ENCODE results near the gene ZCCHC7.
"Not testable (repeated sequence)": the region's sequence is repeated elsewhere in the genome, so short reads cannot be mapped to it uniquely, and the experiment has no call there.

ZCCHC7 gene

GRCh38 chr9:37300620-37301019 is 180.2 kb downstream of the ZCCHC7 start:
- no peak for DNase-seq

DNA sequence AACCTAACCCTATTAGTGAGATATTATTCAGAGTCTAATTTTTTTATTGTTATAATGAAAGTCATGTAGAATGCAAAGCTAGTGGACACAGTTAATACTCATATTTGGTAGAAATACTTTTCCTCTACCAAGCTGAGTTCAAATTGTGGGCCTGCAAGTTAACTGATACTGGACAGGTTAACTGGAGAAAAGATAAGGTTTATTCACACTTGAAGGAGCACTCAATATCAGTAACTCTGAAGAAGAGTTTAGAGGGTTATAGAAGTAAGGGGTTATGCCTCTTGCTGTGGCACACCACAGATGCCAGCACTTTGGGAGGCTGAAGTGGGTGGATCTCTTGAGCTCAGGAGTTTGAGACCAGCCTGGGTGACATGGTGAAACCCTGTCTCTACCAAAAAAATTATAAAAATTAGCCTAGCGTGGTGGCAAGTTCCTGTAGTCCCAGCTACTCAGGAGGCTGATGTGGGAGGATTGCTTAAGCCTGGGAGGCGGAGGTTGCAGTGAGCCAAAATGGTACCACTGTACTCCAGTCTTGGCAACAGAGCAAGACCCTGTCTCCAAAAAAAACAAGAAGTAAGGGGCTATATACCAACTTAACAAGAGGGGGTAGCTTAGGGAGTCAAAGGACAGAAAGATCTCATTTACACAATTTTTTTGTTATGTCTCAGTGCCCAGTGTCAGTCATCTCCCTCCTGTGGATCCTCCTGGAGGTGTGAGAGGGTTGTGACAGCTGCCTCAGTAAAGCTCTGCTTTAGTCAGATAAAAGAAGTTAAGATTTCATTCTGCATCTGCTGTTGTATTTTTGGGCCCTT is 180.9 kb downstream of the ZCCHC7 start:
- DNase-seq, result no peak

- no peak for DNase-seq
Observed at GRCh38 chr9:37301854-37302172, 181.4 kb downstream of the ZCCHC7 start.

- peak; percentile 74 for DNase-seq
Observed at GRCh38 chr9:37302277-37302676, 181.9 kb downstream of the ZCCHC7 start.

GRCh38 chr9:37303272-37303671 is 182.9 kb downstream of the ZCCHC7 start:
- not testable (repeated sequence) for DNase-seq

GRCh38 chr9:37309136-37309535 is 188.8 kb downstream of the ZCCHC7 start:
- peak; percentile 10 for DNase-seq

GRCh38 chr9:37311938-37312708 is 191.7 kb downstream of the ZCCHC7 start:
- DNase-seq, result no peak

- no peak for DNase-seq
Observed at GRCh38 chr9:37324261-37324683, 203.9 kb downstream of the ZCCHC7 start.

DNA sequence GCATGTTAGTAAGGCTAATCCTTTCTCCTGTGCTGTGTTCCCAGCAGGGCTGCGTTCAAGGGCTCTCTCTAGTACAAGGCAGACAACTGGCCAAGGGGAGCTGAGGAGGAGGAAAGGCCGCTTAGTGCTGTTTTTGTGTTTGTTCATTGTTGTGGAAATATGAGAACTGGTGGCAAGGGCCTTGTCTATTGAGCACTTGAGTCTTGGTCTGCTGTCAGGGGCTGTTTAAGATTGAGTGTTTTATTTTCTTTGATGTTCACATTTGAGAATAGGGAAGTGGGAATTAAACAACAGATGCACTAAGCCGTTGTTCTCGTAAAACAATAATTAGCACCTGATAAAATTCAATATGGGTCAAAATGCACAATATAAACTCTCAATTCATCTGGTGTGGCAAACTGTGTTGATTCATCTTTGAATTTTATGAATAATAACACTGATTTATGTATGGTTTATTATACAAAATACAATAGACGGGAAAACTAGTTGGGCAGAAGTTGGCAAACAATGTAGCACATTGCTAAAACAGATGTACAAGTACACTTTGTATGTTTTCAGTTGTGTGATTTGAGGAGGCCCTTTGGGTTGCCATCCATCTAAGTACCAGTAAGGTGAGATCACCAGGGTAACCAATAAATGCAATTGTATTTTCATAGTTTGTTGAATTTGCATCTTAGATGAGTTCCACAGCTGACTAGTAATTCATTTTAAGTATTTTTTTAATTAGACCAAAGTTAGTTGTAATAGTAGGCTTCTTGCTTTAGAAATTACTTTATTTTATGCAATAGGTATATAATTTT is 204.5 kb downstream of the ZCCHC7 start:
- DNase-seq, result no peak

- no peak for DNase-seq
Observed at GRCh38 chr9:37325778-37326177, 205.4 kb downstream of the ZCCHC7 start.

DNA sequence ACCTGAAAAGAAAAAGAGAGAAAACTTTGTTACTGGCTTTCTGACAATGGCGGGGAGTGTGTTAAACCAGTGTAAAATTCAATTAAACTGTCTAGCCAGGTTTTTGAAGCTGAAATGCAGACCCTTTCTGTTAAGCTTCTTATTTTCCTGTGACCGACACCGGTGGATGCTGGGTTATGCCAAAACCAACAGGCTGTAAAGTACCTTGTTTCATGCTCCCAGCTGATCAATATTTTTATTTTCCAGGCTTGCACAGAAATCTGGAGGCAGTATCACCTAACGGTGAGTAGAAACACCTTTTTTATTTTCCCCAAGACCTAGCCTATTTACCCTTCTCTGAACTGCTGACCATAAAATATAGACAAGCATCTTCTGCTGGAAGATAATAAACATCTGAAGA is 207.2 kb downstream of the ZCCHC7 start:
- DNase-seq, result no peak

- DNase-seq, result no peak
Observed at GRCh38 chr9:37328556-37329227, 208.3 kb downstream of the ZCCHC7 start.

DNA sequence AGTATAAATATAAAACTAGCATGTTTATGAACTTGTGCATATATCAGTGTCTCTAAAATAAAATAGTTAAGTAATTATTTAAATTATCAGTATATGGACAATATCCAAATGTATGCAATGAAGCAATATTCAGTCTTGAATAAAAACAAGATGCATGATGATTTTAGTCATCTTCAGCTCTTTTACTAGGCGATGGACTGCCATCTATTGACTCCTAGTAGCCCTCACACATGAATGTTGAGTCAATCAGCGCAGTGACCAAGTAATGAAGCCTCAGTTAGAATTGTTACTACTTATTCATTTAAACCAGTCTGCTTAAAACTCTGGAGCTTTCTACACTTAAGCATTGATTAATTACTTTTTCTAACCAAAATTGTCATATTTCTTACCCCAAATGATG is 209.2 kb downstream of the ZCCHC7 start:
- DNase-seq, result peak; percentile 45

GRCh38 chr9:37331871-37332270 is 211.5 kb downstream of the ZCCHC7 start:
- no peak for DNase-seq

GRCh38 chr9:37332578-37332977 is 212.2 kb downstream of the ZCCHC7 start:
- DNase-seq, result no peak

DNA sequence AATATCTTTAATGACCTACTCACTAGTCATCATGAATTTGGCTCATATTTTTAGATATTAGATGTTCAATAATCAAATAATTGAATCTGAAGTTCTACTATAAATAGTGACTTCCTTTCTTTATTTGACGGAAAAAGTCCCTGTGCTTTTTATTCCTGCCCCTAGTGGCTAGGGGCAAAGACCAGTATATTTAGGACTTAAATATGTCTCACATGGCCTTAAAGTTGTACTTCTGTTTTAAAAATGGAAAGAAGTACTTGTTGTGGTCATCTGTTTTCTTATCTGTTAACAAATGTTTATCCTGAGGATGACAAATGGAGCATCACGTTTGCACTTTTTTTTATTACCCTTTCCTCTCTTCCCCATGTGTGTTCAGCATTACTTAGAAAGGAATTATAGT is 212.9 kb downstream of the ZCCHC7 start:
- no peak for DNase-seq

DNA sequence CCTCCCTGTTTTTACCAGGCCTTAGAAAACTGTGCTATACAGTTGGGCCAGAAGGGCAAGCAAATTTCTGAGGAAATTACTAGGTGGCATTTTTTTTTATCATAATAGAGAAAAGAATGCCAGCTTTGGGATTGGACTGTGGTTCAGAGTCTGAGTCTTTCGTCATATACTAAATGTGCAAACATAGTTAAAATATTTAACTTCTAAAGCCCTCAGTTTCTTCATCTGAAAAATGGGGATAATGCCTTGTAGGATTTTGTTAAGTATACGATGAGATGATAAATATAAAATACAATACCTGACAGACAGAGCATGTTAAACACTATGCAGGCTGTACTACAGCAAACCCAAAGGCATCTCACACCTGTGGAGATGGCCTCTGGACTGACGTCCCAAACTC is 214.9 kb downstream of the ZCCHC7 start:
- no peak for DNase-seq

GRCh38 chr9:37336150-37336549 is 215.8 kb downstream of the ZCCHC7 start:
- DNase-seq, result no peak

- DNase-seq, result no peak
Observed at GRCh38 chr9:37337301-37337890, 217.0 kb downstream of the ZCCHC7 start.

GRCh38 chr9:37338218-37338617 is 217.8 kb downstream of the ZCCHC7 start:
- no peak for DNase-seq

GRCh38 chr9:37339923-37340322 is 219.5 kb downstream of the ZCCHC7 start:
- DNase-seq, result no peak

DNA sequence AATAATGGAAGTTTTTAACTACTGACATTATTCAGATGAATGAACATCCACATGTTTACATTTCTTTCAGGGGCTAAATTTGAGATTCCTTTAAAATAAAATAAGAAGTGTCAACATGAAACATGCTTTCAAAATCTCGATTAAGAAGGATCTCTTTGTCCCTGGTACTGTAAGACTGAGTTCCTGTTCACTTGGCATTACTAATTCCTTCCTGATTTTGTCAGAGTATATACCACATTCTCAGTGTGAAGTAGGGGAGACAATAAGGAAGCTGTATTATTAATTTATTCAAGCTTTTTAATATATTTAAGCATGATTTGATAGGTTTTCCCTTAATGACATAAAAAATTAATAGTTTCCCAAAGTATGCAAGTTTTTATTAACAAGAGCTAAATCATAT is 220.6 kb downstream of the ZCCHC7 start:
- no peak for DNase-seq

DNA sequence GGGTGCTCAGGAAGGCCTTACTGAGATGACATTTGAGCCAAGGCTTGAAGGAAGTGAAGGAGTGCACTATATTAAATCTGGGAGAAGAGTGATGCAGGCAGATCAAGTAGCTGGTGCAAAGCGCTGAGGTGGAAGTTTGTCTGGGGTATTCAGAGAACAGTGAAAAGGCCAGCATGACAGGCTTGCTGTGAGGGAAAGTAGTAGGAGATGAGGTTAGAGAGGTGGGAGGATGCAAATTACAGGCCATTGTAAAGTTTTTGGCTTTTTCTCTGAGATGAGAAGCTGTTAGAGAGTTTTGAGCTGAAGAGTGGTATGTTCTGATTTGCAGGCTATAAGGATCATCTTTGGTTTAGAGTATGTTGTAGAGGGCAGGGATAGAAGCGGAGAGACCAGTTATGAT is 221.3 kb downstream of the ZCCHC7 start:
- no peak for DNase-seq

Data from CD4-positive, alpha-beta T cell treated with Interleukin-10 for 1 hour (primary cell).